ENCODE results near the gene TNN. TPM values are rescaled to one million over a fixed set of nuclear protein-coding genes. Genes with fewer than 3 reads are reported as not detected.
"Not testable (repeated sequence)": the region's sequence is repeated elsewhere in the genome, so short reads cannot be mapped to it uniquely, and the experiment has no call there.

The TNN gene
- polyA plus RNA-seq, 5 donors, result 1.4 to 2.9 (median 2.3) TPM

GRCh38 chr1:175070818-175071217 is 3.2 kb downstream of the TNN start:
- DNase-seq, result no peak

- no peak for DNase-seq
These were observed 3.8 kb downstream of the TNN start for GRCh38 chr1:175071276-175071943.

GRCh38 chr1:175072099-175072951 is 4.7 kb downstream of the TNN start:
- DNase-seq, result peak; percentile 31 to 36

GRCh38 chr1:175073061-175073460 is 5.4 kb downstream of the TNN start:
- DNase-seq, result no peak

GRCh38 chr1:175073633-175074032 is 6.0 kb downstream of the TNN start:
- DNase-seq, result no peak

- no peak for DNase-seq
These were observed 8.2 kb downstream of the TNN start for GRCh38 chr1:175075572-175076568.

- no peak for DNase-seq
These were observed 9.9 kb downstream of the TNN start for GRCh38 chr1:175077356-175078030.

- DNase-seq, result no peak
These were observed 11.0 kb downstream of the TNN start for GRCh38 chr1:175078629-175079028.

- no peak for DNase-seq
These were observed 11.7 kb downstream of the TNN start for GRCh38 chr1:175079338-175079737.

GRCh38 chr1:175080030-175080429 is 12.4 kb downstream of the TNN start:
- DNase-seq, result no peak

GRCh38 chr1:175081983-175082382 is 14.3 kb downstream of the TNN start:
- no peak for DNase-seq

GRCh38 chr1:175088525-175088951 is 20.9 kb downstream of the TNN start:
- DNase-seq, result no peak

GRCh38 chr1:175089136-175089718 is 21.6 kb downstream of the TNN start:
- DNase-seq, result no peak

- no peak for DNase-seq
These were observed 23.1 kb downstream of the TNN start for GRCh38 chr1:175090780-175091179.

- DNase-seq, result no peak
These were observed 27.0 kb downstream of the TNN start for GRCh38 chr1:175094626-175095025.

- no peak for DNase-seq
These were observed 27.4 kb downstream of the TNN start for GRCh38 chr1:175095069-175095468.

GRCh38 chr1:175095978-175096607 is 28.5 kb downstream of the TNN start:
- no peak for DNase-seq

GRCh38 chr1:175097361-175097760 is 29.7 kb downstream of the TNN start:
- no peak for DNase-seq

GRCh38 chr1:175099916-175100315 is 32.3 kb downstream of the TNN start:
- DNase-seq, result no peak

- DNase-seq, result not testable (repeated sequence)
These were observed 34.5 kb downstream of the TNN start for GRCh38 chr1:175102166-175102565.

All from right lung (tissue), 5 donors.